ENCODE data around the gene SH2D2A. TPM values are rescaled to one million over a fixed set of nuclear protein-coding genes. Genes with fewer than 3 reads are reported as not detected.

Gene SH2D2A
- total and polyA plus RNA-seq, 2 donors (not counting 1 experiment from before 2014, with no cell fraction given): 0.73 to 2.1 TPM

- CTCF ChIA-PET: no interaction called here
- no peak for ATAC-seq (ENCODE audit: low read depth)
- H3K4me1 Mint-ChIP-seq: peaks cover 4% of the 10 kb centered on the region
Measured at GRCh38 chr1:156806512-156807440, 9.9 kb downstream of the SH2D2A start.

More at GRCh38 chr1:156806512-156807440, 9.9 kb downstream of the SH2D2A start:
- H3K9ac ChIP-seq (ENCODE audit: low read length): no peak overlapping the region
- Mint-ChIP-seq H3K27me3 (no peaks in the 10 kb centered on the region), H3K9me3 (ENCODE audit: insufficient read depth) (no peaks in the 10 kb centered on the region), H3K4me3 (no peak overlapping the region), H3K27ac (no peak overlapping the region)
- no peak overlapping the region for H2AFZ ChIP-seq (ENCODE audit: insufficient read depth, low read depth, low read length, poor library complexity, severe bottlenecking)
- H3K9me3 ChIP-seq (ENCODE audit: control extremely low read depth in 1 of 3, control insufficient read depth in 2 of 3, insufficient read depth in 1 of 3, low read length in 2 of 3): no peaks in the 10 kb centered on the region
- TF ChIP-seq EZH2 (IDR thresholded peaks at IDR 0.05; ENCODE audit: borderline replicate concordance, insufficient read depth, low read depth, low read length, poor library complexity, severe bottlenecking) (no peak), CTCF (IDR thresholded peaks at IDR 0.05) (no peak)
- peaks cover 0 to 6% of the 10 kb centered on the region in 2 donors for H3K4me1 ChIP-seq (ENCODE audit: control insufficient read depth in 2 of 2, insufficient read depth in 2 of 2, low read length in 2 of 2)
- no peaks in the 10 kb centered on the region for H4K20me1 ChIP-seq (ENCODE audit: control insufficient read depth, insufficient read depth, low read length, poor library complexity, severe bottlenecking)
- no peak for DNase-seq
- H3K27ac ChIP-seq (ENCODE audit: low read length in 2 of 2): no peak overlapping the region
- no peaks in the 10 kb centered on the region for H3K27me3 ChIP-seq (replicated peaks in 1 of 4; ENCODE audit: control extremely low read depth in 1 of 4, control insufficient read depth in 3 of 4, insufficient read depth in 4 of 4, low read length in 3 of 4)
- POLR2A ChIA-PET: interaction anchor here (0.7 kb wide), 1 partner anchor 73 kb away, joined by 4 read pairs; no protein-coding TSS in a partner anchor
- H3K79me2 ChIP-seq (ENCODE audit: control insufficient read depth, insufficient read depth, low read length): no peaks in the 10 kb centered on the region
- intact Hi-C loops (cut with micrococcal nuclease): no loop called here
- H3K36me3 ChIP-seq (replicated peaks in 1 of 2; ENCODE audit: control extremely low read depth in 1 of 2, control insufficient read depth in 1 of 2, extremely low read depth in 1 of 2, insufficient read depth in 2 of 2, low read length in 1 of 2): peaks cover 0 to 3% of the 10 kb centered on the region in 2 experiments
- H3K4me3 ChIP-seq (ENCODE audit: control extremely low read depth in 1 of 5, extremely low read depth in 1 of 5, insufficient read depth in 1 of 5, low read depth in 2 of 5, low read length in 4 of 5): no peak overlapping the region
- 90% methylated on average over 6 of the region's 7 CpGs for WGBS (ENCODE audit: insufficient coverage)
- no peak overlapping the region for H3K4me2 ChIP-seq (replicated peaks; ENCODE audit: low read depth, low read length, poor library complexity, severe bottlenecking)

All from B cell (primary cell).